ENCODE measurements around the gene CYP51A1.
"Not testable (repeated sequence)": the region's sequence is repeated elsewhere in the genome, so short reads cannot be mapped to it uniquely, and the experiment has no call there.

Gene CYP51A1

GRCh38 chr7:92092210-92092609 lies 42.1 kb downstream of the CYP51A1 start:
- Histone ChIP-seq H4K20me1 (ENCODE audit: low read depth, low read length) (no peaks in the 10 kb centered on the region), H3K4me3 (ENCODE audit: insufficient read depth, low read length, poor library complexity, severe bottlenecking) (no peak overlapping the region), H3K9me2 (replicated peaks; ENCODE audit: insufficient read depth, low read length) (no peaks in the 10 kb centered on the region), H3K27ac (ENCODE audit: low read depth, low read length) (no peak overlapping the region), H2AFZ (ENCODE audit: low read depth, low read length, severe bottlenecking) (no peak overlapping the region), H3K79me2 (ENCODE audit: insufficient read depth, low read length) (no peaks in the 10 kb centered on the region), H3K9ac (ENCODE audit: low read length) (no peak overlapping the region), H3F3A (ENCODE audit: insufficient read depth) (0 out of 2 replicates have a peak, but pooled peaks cover 4% of the 10 kb centered on the region), H3K36me3 (ENCODE audit: low read length) (peaks cover 38% of the 10 kb centered on the region), H3K4me2 (ENCODE audit: low read depth, low read length, poor library complexity, severe bottlenecking) (no peak overlapping the region), H3K9me3 (ENCODE audit: insufficient read depth, low read length) (no peaks in the 10 kb centered on the region), H3K27me3 (ENCODE audit: low read length) (no peaks in the 10 kb centered on the region)
- no peak for TF ChIP-seq CTCF (IDR thresholded peaks at IDR 0.05; ENCODE audit: insufficient read depth, low read length, poor library complexity, severe bottlenecking)
- no peak for TF ChIP-seq EZH2phosphoT487 (conservative IDR thresholded peaks at IDR 0.05; ENCODE audit: low read length)

- H3K79me2 ChIP-seq (ENCODE audit: insufficient read depth, low read length) = no peaks in the 10 kb centered on the region
- H3F3A ChIP-seq (ENCODE audit: insufficient read depth) = 0 out of 2 replicates have a peak, but pooled peaks cover 4% of the 10 kb centered on the region
- H3K9me2 ChIP-seq (replicated peaks; ENCODE audit: insufficient read depth, low read length) = no peaks in the 10 kb centered on the region
- H3K4me2 ChIP-seq (ENCODE audit: low read depth, low read length, poor library complexity, severe bottlenecking) = no peak overlapping the region
- H3K27me3 ChIP-seq (ENCODE audit: low read length) = no peaks in the 10 kb centered on the region
- H3K4me3 ChIP-seq (ENCODE audit: insufficient read depth, low read length, poor library complexity, severe bottlenecking) = no peak overlapping the region
- no peak overlapping the region for H2AFZ ChIP-seq (ENCODE audit: low read depth, low read length, severe bottlenecking)
- peaks cover 48% of the 10 kb centered on the region for H3K36me3 ChIP-seq (ENCODE audit: low read length)
- H3K9ac ChIP-seq (ENCODE audit: low read length) = no peak overlapping the region
- no peak overlapping the region for H3K27ac ChIP-seq (ENCODE audit: low read depth, low read length)
- TF ChIP-seq CTCF (IDR thresholded peaks at IDR 0.05; ENCODE audit: insufficient read depth, low read length, poor library complexity, severe bottlenecking) (no peak), EZH2phosphoT487 (conservative IDR thresholded peaks at IDR 0.05; ENCODE audit: low read length) (no peak)
- H4K20me1 ChIP-seq (ENCODE audit: low read depth, low read length) = no peaks in the 10 kb centered on the region
- no peaks in the 10 kb centered on the region for H3K9me3 ChIP-seq (ENCODE audit: insufficient read depth, low read length)
Observed at GRCh38 chr7:92088266-92088665, 46.0 kb downstream of the CYP51A1 start.

GRCh38 chr7:92083922-92084321 lies 50.4 kb downstream of the CYP51A1 start:
- not testable (repeated sequence) for H3K4me2 ChIP-seq (ENCODE audit: low read depth, low read length, poor library complexity, severe bottlenecking); H3K27me3 ChIP-seq (ENCODE audit: low read length); H4K20me1 ChIP-seq (ENCODE audit: low read depth, low read length); H3K4me3 ChIP-seq (ENCODE audit: insufficient read depth, low read length, poor library complexity, severe bottlenecking); H3F3A ChIP-seq (ENCODE audit: insufficient read depth); H3K9ac ChIP-seq (ENCODE audit: low read length); H3K27ac ChIP-seq (ENCODE audit: low read depth, low read length); H2AFZ ChIP-seq (ENCODE audit: low read depth, low read length, severe bottlenecking); H3K9me2 ChIP-seq (replicated peaks; ENCODE audit: insufficient read depth, low read length); H3K79me2 ChIP-seq (ENCODE audit: insufficient read depth, low read length); H3K9me3 ChIP-seq (ENCODE audit: insufficient read depth, low read length)
- peaks cover 43% of the 10 kb centered on the region for H3K36me3 ChIP-seq (ENCODE audit: low read length)

- H3F3A ChIP-seq (ENCODE audit: insufficient read depth) = no peaks in the 10 kb centered on the region; the same call in 1 of the 2 replicates
- TF ChIP-seq EZH2phosphoT487 (conservative IDR thresholded peaks at IDR 0.05; ENCODE audit: low read length) = no peak
- no peak overlapping the region for H3K27ac ChIP-seq (ENCODE audit: low read depth, low read length)
- no peaks in the 10 kb centered on the region for H3K9me2 ChIP-seq (replicated peaks; ENCODE audit: insufficient read depth, low read length)
- no peak overlapping the region for H3K4me3 ChIP-seq (ENCODE audit: insufficient read depth, low read length, poor library complexity, severe bottlenecking)
- H3K27me3 ChIP-seq (ENCODE audit: low read length) = no peaks in the 10 kb centered on the region
- H3K4me2 ChIP-seq (ENCODE audit: low read depth, low read length, poor library complexity, severe bottlenecking) = no peak overlapping the region
- no peak overlapping the region for H2AFZ ChIP-seq (ENCODE audit: low read depth, low read length, severe bottlenecking)
- no peaks in the 10 kb centered on the region for H4K20me1 ChIP-seq (ENCODE audit: low read depth, low read length)
- no peaks in the 10 kb centered on the region for H3K79me2 ChIP-seq (ENCODE audit: insufficient read depth, low read length)
- H3K9ac ChIP-seq (ENCODE audit: low read length) = no peak overlapping the region
- H3K36me3 ChIP-seq (ENCODE audit: low read length) = peaks cover 2% of the 10 kb centered on the region; the same call in 1 of the 2 replicates
- H3K9me3 ChIP-seq (ENCODE audit: insufficient read depth, low read length) = no peaks in the 10 kb centered on the region
Observed at GRCh38 chr7:92076509-92076908, 57.8 kb downstream of the CYP51A1 start.

Measured in SU-DHL-6 (cell line).